Measurements from ENCODE around the gene FAM169A.
"Not testable (repeated sequence)": the region's sequence is repeated elsewhere in the genome, so short reads cannot be mapped to it uniquely, and the experiment has no call there.

Gene FAM169A

DNA sequence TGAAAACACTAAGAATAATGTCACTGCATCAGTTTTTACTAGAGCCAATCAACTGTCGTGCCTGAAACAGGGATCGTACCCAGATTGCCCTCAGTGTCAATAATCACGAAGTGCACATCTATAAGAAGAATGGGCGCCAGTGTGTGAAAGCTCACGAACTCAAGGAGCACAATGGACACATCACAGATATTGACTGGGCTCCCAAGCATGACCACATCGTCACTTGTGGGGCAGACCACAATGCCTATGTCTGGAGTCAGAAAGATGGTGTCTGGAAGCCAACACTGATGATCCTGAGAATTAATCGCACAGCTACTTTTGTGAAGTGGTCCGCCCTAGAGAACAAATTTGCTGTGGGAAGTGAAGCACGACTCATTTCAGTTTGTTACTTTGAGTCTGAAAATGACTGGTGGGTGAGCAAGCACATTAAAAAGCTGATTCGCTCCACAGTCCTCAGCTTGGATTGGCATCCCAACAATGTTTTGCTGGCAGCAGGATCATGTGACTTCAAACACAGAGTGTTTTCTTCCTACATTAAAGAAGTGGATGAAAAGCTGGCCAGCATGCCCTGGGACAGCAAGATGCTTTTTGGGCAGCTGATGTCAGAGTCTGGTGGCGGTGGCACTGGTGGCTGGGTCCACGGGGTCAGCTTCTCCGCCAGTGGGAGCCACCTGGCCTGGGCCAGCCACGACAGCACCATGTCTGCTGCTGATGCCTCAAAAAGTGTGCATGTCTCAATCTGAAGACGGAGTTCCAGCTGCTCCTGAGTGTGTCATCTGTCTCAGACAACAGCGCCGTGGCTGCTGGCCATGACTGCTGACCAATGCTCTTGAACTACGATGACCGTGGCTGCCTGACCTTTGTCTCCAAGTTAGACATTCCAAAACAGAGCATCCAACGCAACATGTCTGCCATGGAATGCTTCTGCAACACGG, 66.9 kb downstream of the FAM169A start:
- DNase-seq: no peak

DNA sequence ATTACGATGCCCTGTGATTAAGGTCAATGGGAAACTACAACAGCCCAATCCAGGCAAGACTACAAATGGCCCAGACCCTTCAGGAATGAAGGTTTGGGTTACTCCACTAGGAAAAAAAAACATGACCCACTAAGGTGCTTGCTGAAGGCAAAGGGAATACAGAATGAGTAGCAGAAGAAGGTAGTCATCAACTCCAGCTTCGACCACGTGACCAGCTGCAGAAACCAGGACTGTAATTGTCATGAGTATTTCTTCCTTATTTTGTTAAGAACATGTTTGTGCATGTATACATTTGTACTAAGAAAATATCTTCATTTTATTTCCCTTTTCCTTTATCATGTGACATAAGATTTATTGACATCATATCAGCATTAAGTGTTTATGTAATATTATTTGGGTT, 74.5 kb downstream of the FAM169A start:
- DNase-seq: not testable (repeated sequence)

GRCh38 chr5:74787424-74787823, 78.8 kb downstream of the FAM169A start:
- DNase-seq: no peak

GRCh38 chr5:74786851-74787250, 79.3 kb downstream of the FAM169A start:
- DNase-seq: no peak

DNA sequence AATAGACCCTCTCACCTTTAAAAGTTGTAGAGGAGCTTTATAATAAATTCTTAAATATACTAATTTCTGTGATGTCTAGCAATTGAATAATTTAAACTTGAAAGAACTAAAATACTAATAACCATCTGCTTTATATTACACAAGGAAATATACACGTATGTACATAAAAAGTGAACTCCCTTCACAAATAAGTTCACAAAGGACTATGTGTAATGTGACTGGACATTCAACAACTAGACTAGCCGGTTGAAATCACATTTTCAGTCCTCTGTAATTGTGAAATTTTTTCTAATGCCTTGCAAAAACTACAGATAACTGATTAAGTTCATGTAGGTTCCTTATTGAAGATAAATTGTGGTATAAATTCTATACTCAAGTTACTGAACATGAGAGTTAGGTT, 87.6 kb downstream of the FAM169A start:
- DNase-seq: no peak

- no peak for DNase-seq
Measured at GRCh38 chr5:74772359-74772758, 93.8 kb downstream of the FAM169A start.

DNA sequence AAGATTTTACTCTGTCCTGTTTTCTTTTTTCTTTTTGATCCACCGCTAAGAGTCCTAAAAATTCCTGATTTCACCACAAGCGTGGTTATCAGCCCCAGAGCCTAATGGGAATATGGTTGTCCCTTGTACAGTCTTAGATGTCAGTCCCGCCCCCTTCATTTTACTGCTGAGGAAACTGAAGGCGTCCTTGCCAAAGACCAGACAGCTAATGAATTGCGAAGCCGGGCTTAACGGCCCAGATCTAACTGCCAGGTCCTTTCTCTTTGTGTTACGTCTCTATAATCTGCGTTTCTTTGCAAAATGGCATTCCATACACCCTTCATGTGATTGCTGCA, 98.6 kb downstream of the FAM169A start:
- peak; percentile 21 for DNase-seq

DNA sequence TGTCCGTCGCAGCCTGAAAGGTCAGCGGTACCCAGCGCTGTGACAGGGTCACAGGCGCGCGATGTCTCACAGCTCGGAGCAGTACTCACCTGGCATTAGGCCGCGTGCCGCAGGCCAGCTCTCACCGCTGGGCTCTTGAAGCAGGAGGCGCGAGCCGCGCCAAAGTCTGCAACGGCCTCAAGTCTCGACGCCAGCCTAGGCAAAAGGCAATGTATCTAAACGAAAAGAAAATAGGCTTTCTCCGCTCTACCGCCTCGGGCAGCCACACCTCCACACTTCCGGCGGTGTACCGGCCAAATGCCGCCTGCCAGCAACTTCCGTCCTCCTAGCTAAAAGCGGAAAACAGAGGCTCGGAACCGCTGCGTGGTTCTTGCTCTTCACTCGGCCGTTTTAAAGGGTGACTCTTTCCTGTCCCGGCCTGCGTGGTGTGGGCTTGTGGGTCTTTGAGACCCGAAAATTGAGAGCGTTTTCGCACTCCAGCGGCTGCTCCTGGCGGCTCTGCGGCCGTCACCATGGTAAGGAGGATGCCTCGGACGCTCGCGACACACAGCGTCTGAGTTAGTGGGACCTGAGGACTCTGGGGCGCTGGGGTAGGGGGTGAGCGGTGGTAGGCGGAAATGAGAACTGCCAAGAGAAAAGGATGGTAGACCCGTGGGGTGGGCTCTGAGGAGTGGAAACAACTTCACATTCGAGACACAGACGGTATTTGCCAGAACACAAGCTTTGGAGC, 99.2 kb downstream of the FAM169A start, which contains the start of the genes GFM2 and NSA2:
Gene GFM2, minus strand, starts transcription at position 269 of the 730 bp plus-strand sequence. CDS start 3,375 bp downstream, outside the sequence.
Gene NSA2, plus strand, starts transcription at position 401 of the 730 bp plus-strand sequence. Its CDS starts 112 bp downstream, at position 513.
- peak; percentile 96 for DNase-seq

DNA sequence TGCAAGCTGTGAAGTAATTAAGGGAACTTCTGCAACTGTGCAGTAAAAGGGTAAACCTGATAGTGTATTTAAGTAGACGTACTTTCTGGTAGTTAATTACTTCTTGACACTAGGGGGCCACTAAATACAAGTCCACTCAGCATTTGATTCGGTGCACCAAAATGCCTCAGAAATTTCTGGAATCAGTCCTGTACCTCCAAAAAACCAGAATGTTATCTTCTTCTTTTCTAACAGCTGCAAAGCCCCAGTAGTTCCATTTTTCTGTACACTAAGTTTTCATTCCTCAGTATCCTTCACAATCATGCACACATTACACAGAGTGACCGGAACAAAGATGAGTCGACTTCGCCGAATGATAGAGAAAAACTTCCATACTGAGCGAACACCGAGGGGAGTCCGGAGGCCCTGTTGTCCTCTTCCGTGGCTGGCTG, 99.8 kb downstream of the FAM169A start:
- no peak for DNase-seq

DNA sequence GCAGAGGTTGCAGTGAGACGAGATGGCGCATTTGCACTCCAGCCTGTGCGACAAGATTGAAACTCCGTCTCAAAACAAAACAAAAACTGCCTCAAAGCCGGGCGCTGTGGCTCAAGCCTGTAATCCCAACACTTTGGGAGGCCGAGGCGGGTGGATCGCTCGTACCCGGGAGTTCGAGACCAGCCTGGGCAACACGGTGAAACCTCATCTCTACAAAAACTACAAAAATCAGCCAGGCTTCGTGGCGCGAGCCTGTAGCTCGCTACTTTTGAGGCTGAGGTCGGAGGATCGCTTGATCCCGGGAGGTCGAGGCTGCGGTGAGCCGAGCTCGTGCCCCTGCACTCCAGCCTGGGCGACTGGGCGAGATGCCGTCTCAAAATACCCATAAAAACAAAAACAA, 100.3 kb downstream of the FAM169A start:
- DNase-seq: no peak

- DNase-seq: no peak
Measured at GRCh38 chr5:74765201-74765600, 101.0 kb downstream of the FAM169A start.

DNA sequence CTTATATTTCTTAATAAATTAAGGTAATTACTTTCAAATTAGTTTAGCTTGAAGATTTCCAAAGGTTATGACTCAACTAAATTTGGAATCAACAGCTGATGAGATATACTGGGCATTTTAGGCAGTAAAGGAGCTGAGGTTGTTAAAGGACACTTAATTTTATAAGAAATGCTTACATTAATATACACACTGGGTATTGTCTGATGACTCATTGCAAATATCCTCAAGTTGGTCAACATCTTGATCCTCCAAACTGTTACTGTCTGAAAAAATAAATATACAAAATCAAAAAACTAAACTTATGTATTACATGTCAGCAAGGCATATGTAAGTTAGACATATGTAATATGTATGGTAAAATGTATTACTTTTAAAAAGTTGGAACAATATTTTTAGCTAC, 102.7 kb downstream of the FAM169A start:
- no peak for DNase-seq

DNA sequence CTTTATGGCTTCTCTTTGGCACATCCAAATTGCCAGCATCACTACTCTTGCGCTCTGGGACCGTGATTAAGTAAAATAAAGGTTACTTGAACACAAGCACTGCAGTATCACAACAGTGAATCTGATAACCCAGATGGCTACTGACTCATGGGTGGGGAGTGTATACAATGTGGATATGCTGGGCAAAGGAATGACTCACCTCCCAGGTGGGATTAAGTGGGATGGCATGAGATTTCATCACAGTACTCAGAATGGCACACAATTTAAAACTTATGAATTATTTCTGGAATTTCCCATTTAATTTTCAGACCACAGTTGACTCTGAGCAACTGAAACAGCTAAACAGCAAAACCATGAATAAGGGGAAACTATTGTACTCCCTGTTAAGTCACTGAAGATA, 103.6 kb downstream of the FAM169A start:
- DNase-seq: peak; percentile 37

GRCh38 chr5:74761241-74761640, 104.9 kb downstream of the FAM169A start:
- DNase-seq: no peak

DNA sequence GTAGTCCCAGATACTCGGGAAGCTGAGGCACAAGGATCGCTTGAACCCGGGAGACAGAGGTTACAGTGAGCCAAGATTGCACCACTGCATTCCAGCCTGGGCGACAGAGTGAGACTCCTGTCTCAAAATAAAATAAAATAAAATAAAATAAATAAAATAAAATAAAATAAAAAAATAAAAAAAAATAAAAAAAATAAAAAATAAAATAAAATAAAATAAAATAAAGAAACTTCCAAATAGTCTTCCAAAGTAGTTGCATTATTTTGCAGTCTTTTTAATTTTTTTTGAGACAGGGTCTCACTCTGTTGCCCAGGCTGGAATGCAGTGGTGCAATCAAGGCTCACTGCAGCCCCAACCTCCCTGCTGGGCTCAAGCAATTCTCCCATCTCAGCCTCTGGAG, 117.4 kb downstream of the FAM169A start:
- DNase-seq: not testable (repeated sequence)

DNA sequence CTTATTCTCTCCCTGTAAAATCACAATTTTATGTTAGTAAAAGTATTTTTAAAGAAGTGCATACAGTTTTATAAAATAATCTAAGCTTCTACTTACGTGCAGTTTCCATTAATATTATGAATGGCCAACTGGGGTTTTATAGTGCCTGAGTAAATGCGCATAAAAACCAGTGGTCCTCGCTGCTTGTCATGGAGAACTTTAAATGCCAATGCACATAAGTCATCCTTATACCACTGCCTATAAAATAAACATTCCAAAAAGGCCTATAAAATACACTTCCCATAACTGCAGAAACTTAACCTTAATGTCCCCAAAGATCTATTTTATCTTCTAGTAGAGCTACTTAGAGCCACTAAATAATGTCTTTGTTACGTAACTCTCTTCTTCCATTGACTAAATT, 127.8 kb downstream of the FAM169A start:
- no peak for DNase-seq

- no peak for DNase-seq
Measured at GRCh38 chr5:74736759-74737158, 129.4 kb downstream of the FAM169A start.

Data from activated naive CD4-positive, alpha-beta T cell treated with Interleukin-2 at 50 U/mL for 16 hours (primary cell).